Cardiac muscle cell (in vitro differentiated cells and primary cell): ENCODE data around the gene FAM24B. TPM values are rescaled to one million over a fixed set of nuclear protein-coding genes. Genes with fewer than 3 reads are reported as not detected.

Experiments
- DNase-seq, 2 donors: peaks; one replicate each; pipeline versions ENCODE4 v3.0.0 to v3.0.0-alpha.2; 2010 to 2017; ENCODE audit warnings: low read depth in 1 of 2, low spot score in 1 of 2
- H3K27ac ChIP-seq: fragments of 200-600 bp; sonication (generic); 2 replicates; pipeline ENCODE4 v1.5.1; 2016
- H3K27me3 ChIP-seq: fragments of 200-600 bp; sonication (generic); 2 replicates; pipeline ENCODE4 v1.6.0; 2016; ENCODE audit warnings: control low read depth
- H3K36me3 ChIP-seq: fragments of 200-600 bp; sonication (generic); 2 replicates; pipeline ENCODE4 v1.5.1; 2016; ENCODE audit warnings: control low read depth
- H3K4me1 ChIP-seq: fragments of 200-600 bp; sonication (generic); 2 replicates; pipeline ENCODE4 v1.8.1; 2017; ENCODE audit warnings: low read depth, mild to moderate bottlenecking, mixed run types
- H3K4me3 ChIP-seq: fragments of 200-600 bp; sonication (generic); 2 replicates; pipeline ENCODE4 v1.5.1; 2016; ENCODE audit warnings: mild to moderate bottlenecking
- H3K9me3 ChIP-seq: fragments of 200-600 bp; sonication (generic); 2 replicates; pipeline ENCODE4 v1.5.1; 2017; ENCODE audit warnings: low read depth, mild to moderate bottlenecking, control low read depth
- CTCF ChIP-seq: IDR thresholded peaks from 2 replicates; pipeline ENCODE4 v1.5.1; 2012; ENCODE audit warnings: low read depth, mild to moderate bottlenecking, low read length
- polyA plus RNA-seq: library from polyadenylated mRNA; unstranded; fragments of >200 nt; fragmentation: Nextera tagmentation; extraction: Ambion mirVana; gene quantifications from 2 replicates; pipeline ENCODE4 v1.2.1, GENCODE V29; 2016
- total RNA-seq: library from RNA; depleted of rRNA; stranded (reverse); fragments of >200 nt; gene quantifications from 2 replicates; pipeline ENCODE4 v1.2.3, GENCODE V29; 2016

The FAM24B gene
- total and polyA plus RNA-seq, 2 experiments from 2014 or later, result 1.8 TPM; not detected in 1

- TF ChIP-seq CTCF, result no peak
- no peak for DNase-seq
- Histone ChIP-seq H3K9me3 (no peaks in the 10 kb centered on the region), H3K4me1 (no peaks in the 10 kb centered on the region), H3K27ac (no peak overlapping the region), H3K36me3 (no peaks in the 10 kb centered on the region), H3K4me3 (no peak overlapping the region), H3K27me3 (no peaks in the 10 kb centered on the region)
Measured at GRCh38 chr10:122839505-122839904, 39.9 kb downstream of the FAM24B start.

- Histone ChIP-seq H3K27me3 (no peaks in the 10 kb centered on the region), H3K4me3 (no peak overlapping the region), H3K4me1 (no peaks in the 10 kb centered on the region), H3K9me3 (no peaks in the 10 kb centered on the region), H3K27ac (no peak overlapping the region), H3K36me3 (no peaks in the 10 kb centered on the region)
- TF ChIP-seq CTCF, result no peak
- no peak for DNase-seq
Measured at GRCh38 chr10:122838880-122839279, 40.5 kb downstream of the FAM24B start.

GRCh38 chr10:122835908-122836307 is 43.5 kb downstream of the FAM24B start:
- no peaks in the 10 kb centered on the region for H3K36me3 ChIP-seq
- TF ChIP-seq CTCF, result no peak
- H3K9me3 ChIP-seq, result no peaks in the 10 kb centered on the region
- H3K27me3 ChIP-seq, result no peaks in the 10 kb centered on the region
- H3K4me3 ChIP-seq, result no peak overlapping the region
- H3K27ac ChIP-seq, result no peak overlapping the region
- no peak for DNase-seq
- peaks cover 3% of the 10 kb centered on the region for H3K4me1 ChIP-seq

GRCh38 chr10:122830965-122831353 is 48.4 kb downstream of the FAM24B start:
- no peak for DNase-seq
- Histone ChIP-seq H3K4me1 (peaks cover 3% of the 10 kb centered on the region), H3K9me3 (no peaks in the 10 kb centered on the region), H3K27ac (no peak overlapping the region), H3K4me3 (no peak overlapping the region), H3K36me3 (no peaks in the 10 kb centered on the region), H3K27me3 (no peaks in the 10 kb centered on the region)
- no peak for TF ChIP-seq CTCF

GRCh38 chr10:122830273-122830964 is 49.0 kb downstream of the FAM24B start:
- H3K4me3 ChIP-seq, result no peak overlapping the region
- H3K4me1 ChIP-seq, result peaks cover 3% of the 10 kb centered on the region
- H3K36me3 ChIP-seq, result no peaks in the 10 kb centered on the region
- TF ChIP-seq CTCF, result no peak
- H3K27me3 ChIP-seq, result no peaks in the 10 kb centered on the region
- no peaks in the 10 kb centered on the region for H3K9me3 ChIP-seq
- no peak for DNase-seq
- no peak overlapping the region for H3K27ac ChIP-seq

GRCh38 chr10:122829454-122829853 is 49.9 kb downstream of the FAM24B start:
- peaks cover 3% of the 10 kb centered on the region for H3K4me1 ChIP-seq
- no peak for TF ChIP-seq CTCF
- no peaks in the 10 kb centered on the region for H3K9me3 ChIP-seq
- H3K36me3 ChIP-seq, result no peaks in the 10 kb centered on the region
- no peaks in the 10 kb centered on the region for H3K27me3 ChIP-seq
- no peak for DNase-seq
- H3K27ac ChIP-seq, result no peak overlapping the region
- no peak overlapping the region for H3K4me3 ChIP-seq
